ENCODE data around the gene MICAL3. TPM values are rescaled to one million over a fixed set of nuclear protein-coding genes. Genes with fewer than 3 reads are reported as not detected.

Gene MICAL3
- total and polyA plus RNA-seq, 9 of the 15 experiments (the other 6 are each of a cell fraction or from before 2014, with no cell fraction given): 0.53 to 32.1 (median 12.3) TPM

DNA sequence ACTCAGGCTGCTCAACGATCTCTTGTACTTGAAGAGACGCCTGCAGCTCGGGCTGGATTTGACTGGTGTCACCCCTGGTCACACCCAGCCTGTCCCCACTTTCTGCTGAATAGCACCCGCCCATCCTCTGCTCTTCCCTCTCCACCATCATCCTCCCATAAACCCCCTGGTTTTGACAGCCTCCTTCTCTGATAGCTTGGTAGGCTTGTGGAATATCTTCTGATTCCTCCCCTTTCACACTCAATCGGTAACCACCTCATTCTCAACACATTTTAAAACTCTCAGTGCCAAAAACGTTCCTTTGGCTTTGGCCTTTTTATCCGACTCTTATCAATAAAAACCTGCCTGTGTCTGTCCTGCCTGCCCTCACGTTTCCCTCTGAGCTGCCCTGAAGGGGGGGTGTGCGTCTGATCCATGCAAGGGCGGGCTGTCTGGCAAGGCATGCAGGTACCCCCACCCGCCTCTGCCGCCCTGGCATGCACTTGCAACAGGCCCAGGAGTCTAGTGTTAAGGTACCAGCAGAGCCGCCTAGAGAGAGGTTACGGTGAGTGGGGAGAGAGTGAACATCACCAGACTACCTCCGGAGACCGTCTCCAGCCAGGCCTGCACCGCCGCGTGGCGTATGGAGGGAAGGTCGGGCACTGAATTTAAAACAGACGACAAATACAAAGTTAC is 198.3 kb downstream of the MICAL3 start:
- BruUV-seq (replicated peaks): no TSS peak
- peaks cover 0 to 17% of the 10 kb centered on the region in 2 experiments; a peak in 4 of 5 replicates for H3K4me1 ChIP-seq (replicated peaks in 1 of 2; ENCODE audit: control insufficient read depth in 2 of 2, insufficient read depth in 2 of 2, low read length in 2 of 2)
- 75% methylated on average over 22 of the region's 22 CpGs for WGBS (ENCODE audit: insufficient coverage, low coverage, missing lambda C conversion rate)

DNA sequence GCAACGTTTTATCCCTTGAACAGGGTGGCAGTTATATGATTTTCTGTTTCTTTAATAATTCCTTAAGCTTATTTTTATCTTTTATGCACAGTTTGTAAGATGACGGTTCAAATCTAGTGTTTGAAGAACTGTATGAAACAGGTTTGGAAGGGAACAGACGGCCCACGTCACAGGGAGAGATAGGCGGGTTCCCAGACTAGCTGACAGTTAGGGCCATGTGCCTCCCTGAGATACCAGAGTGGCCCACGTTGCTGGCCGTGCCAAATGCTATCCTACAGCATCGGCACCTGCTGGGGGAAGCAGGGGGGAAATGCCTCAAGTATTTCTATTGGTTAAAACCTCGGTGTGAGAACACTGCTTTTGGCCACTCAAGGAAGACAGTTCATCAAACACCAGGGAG is 199.9 kb downstream of the MICAL3 start:
- Histone ChIP-seq H3K9ac (ENCODE audit: insufficient read depth in 1 of 2, low read depth in 2 of 2, low read length in 2 of 2) (no peak overlapping the region), H4K20me1 (replicated peaks; ENCODE audit: control insufficient read depth, insufficient read depth, low read length) (no peaks in the 10 kb centered on the region; the same call in 1 of the 2 replicates), H3K79me2 (ENCODE audit: control insufficient read depth, insufficient read depth, low read length) (no peaks in the 10 kb centered on the region), H2AFZ (ENCODE audit: low read depth, low read length) (no peak overlapping the region), H3K36me3 (ENCODE audit: control insufficient read depth, insufficient read depth, low read length) (peaks cover 8% of the 10 kb centered on the region; the same call in 2 of the 3 replicates), H3K4me2 (ENCODE audit: insufficient read depth, low read length) (no peak overlapping the region), H3K27ac (ENCODE audit: extremely low read depth, low read depth, low read length) (no peak overlapping the region), H3K27me3 (ENCODE audit: control insufficient read depth in 2 of 2, insufficient read depth in 2 of 2, low read length in 2 of 2) (no peaks in the 10 kb centered on the region), H3K4me1 (replicated peaks in 1 of 2; ENCODE audit: control insufficient read depth in 2 of 2, insufficient read depth in 2 of 2, low read length in 2 of 2) (peaks cover 0 to 11% of the 10 kb centered on the region in 2 experiments; a peak in 4 of 5 replicates), H3K9me3 (replicated peaks; ENCODE audit: control insufficient read depth, insufficient read depth, low read depth, low read length) (no peaks in the 10 kb centered on the region), H3K4me3 (no peak overlapping the region), H3K9me1 (ENCODE audit: control insufficient read depth, insufficient read depth, low read length) (peaks cover 4% of the 10 kb centered on the region)
- POLR2A ChIA-PET: interaction anchor here (1.0 to 2.3 kb wide), 2 partner anchors 19 to 253 kb away, joined by 3 to 6 read pairs; partner anchors contain the start of gene PEX26
- 0 out of 3 replicates have a peak, but pooled peaks have one; percentile 16 for ATAC-seq
- no peak for TF ChIP-seq L3MBTL2 (IDR thresholded peaks at IDR 0.05)
- peak; percentile 61 for TF ChIP-seq CBFA2T3 (IDR thresholded peaks at IDR 0.05)
- peak; percentile 19; the same call in 1 of the 2 replicates for TF ChIP-seq TAL1 (IDR thresholded peaks at IDR 0.05)
- no peak for TF ChIP-seq RAD21 (CRISPR knock-in tag; conservative IDR thresholded peaks at IDR 0.05 in 1 of 2, IDR thresholded peaks at IDR 0.05 in 1 of 2)
- TF ChIP-seq ERF (CRISPR knock-in tag; IDR thresholded peaks at IDR 0.05): no peak
- no peak for TF ChIP-seq ZNF778 (CRISPR knock-in tag; IDR thresholded peaks at IDR 0.05)
- 0 out of 4 replicates have a peak, but pooled peaks of 1 of the 2 experiments have one; percentile 15 for TF ChIP-seq SIN3A (IDR thresholded peaks at IDR 0.05; ENCODE audit: borderline replicate concordance in 2 of 2, control insufficient read depth in 1 of 2, low read depth in 2 of 2, low read length in 2 of 2)
- TF ChIP-seq ARID1B (IDR thresholded peaks at IDR 0.05): 0 out of 2 replicates have a peak, but pooled peaks have one; percentile 18
- no peak for TF ChIP-seq SIN3B (IDR thresholded peaks at IDR 0.05; ENCODE audit: low read depth)
- TF ChIP-seq CBFA2T2 (conservative IDR thresholded peaks at IDR 0.05): peak; percentile 38
- TF ChIP-seq, protein P1, sequence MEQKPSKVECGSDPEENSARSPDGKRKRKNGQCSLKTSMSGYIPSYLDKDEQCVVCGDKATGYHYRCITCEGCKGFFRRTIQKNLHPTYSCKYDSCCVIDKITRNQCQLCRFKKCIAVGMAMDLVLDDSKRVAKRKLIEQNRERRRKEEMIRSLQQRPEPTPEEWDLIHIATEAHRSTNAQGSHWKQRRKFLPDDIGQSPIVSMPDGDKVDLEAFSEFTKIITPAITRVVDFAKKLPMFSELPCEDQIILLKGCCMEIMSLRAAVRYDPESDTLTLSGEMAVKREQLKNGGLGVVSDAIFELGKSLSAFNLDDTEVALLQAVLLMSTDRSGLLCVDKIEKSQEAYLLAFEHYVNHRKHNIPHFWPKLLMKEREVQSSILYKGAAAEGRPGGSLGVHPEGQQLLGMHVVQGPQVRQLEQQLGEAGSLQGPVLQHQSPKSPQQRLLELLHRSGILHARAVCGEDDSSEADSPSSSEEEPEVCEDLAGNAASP (IDR thresholded peaks at IDR 0.05): no peak
- no peak for TF ChIP-seq SMARCA4 (IDR thresholded peaks at IDR 0.05)
- TF ChIP-seq BHLHE40 (IDR thresholded peaks at IDR 0.05; ENCODE audit: low read length): peak; percentile 27; the same call in 1 of the 2 replicates
- FAIRE-seq: no peak
- WGBS (ENCODE audit: insufficient coverage, low coverage, missing lambda C conversion rate): 22% methylated on average over 9 of the region's 9 CpGs
- intact Hi-C loops (cut with micrococcal nuclease) (no loop called here), in situ Hi-C loops (cut with MboI) (no loop called here)
- BruUV-seq (replicated peaks): no TSS peak
- peak in 2 of 4 experiments; percentile 16 to 33 for DNase-seq (ENCODE audit: extremely low read depth in 1 of 4, low spot score in 3 of 4)
- CTCF ChIA-PET (ENCODE audit: low intra/inter-chr PET ratio): no interaction called here

More for the DNA sequence above, 198.3 kb downstream of the MICAL3 start:
- Histone ChIP-seq H3K9ac (ENCODE audit: insufficient read depth in 1 of 2, low read depth in 2 of 2, low read length in 2 of 2) (no peak overlapping the region), H3K27ac (ENCODE audit: extremely low read depth, low read depth, low read length) (no peak overlapping the region), H3K79me2 (ENCODE audit: control insufficient read depth, insufficient read depth, low read length) (no peaks in the 10 kb centered on the region), H3K4me3 (no peak overlapping the region), H4K20me1 (replicated peaks; ENCODE audit: control insufficient read depth, insufficient read depth, low read length) (peaks cover 10% of the 10 kb centered on the region), H3K9me3 (replicated peaks; ENCODE audit: control insufficient read depth, insufficient read depth, low read depth, low read length) (no peaks in the 10 kb centered on the region), H3K4me2 (ENCODE audit: insufficient read depth, low read length) (no peak overlapping the region), H3K27me3 (ENCODE audit: control insufficient read depth in 2 of 2, insufficient read depth in 2 of 2, low read length in 2 of 2) (no peaks in the 10 kb centered on the region), H3K9me1 (ENCODE audit: control insufficient read depth, insufficient read depth, low read length) (peaks cover 4% of the 10 kb centered on the region), H3K36me3 (ENCODE audit: control insufficient read depth, insufficient read depth, low read length) (peaks cover 19% of the 10 kb centered on the region), H2AFZ (ENCODE audit: low read depth, low read length) (no peak overlapping the region)
- CTCF ChIA-PET (ENCODE audit: low intra/inter-chr PET ratio): no interaction called here
- intact Hi-C loops (cut with micrococcal nuclease) (no loop called here), in situ Hi-C loops (cut with MboI) (no loop called here)
- no peak for TF ChIP-seq CHD2 (IDR thresholded peaks at IDR 0.05; ENCODE audit: low read depth, low read length)
- TF ChIP-seq HNRNPH1 (optimal IDR thresholded peaks at IDR 0.05; ENCODE audit: low read depth, low read length): no peak
- no peak for TF ChIP-seq CAMTA2 (CRISPR knock-in tag; conservative IDR thresholded peaks at IDR 0.05)
- TF ChIP-seq ZNF77 (CRISPR knock-in tag; IDR thresholded peaks at IDR 0.05): no peak
- TF ChIP-seq TCF7 (IDR thresholded peaks at IDR 0.05; ENCODE audit: borderline replicate concordance): no peak
- DNase-seq (ENCODE audit: extremely low read depth in 1 of 4, low spot score in 3 of 4): no peak
- no peak for ATAC-seq
- POLR2A ChIA-PET: interaction anchor here (0.6 to 2.3 kb wide), 2 partner anchors 17 to 251 kb away, joined by 3 to 6 read pairs; partner anchors contain the start of gene PEX26
- no peak for FAIRE-seq

Data from K562 (cell line).